ENCODE data around the gene VAV1. TPM values are rescaled to one million over a fixed set of nuclear protein-coding genes. Genes with fewer than 3 reads are reported as not detected.
A peak's percentile ranks its signal among the peaks of the same experiment; 100 is the strongest.
"Not testable (repeated sequence)": the region's sequence is repeated elsewhere in the genome, so short reads cannot be mapped to it uniquely, and the experiment has no call there.

VAV1 gene
- total RNA-seq, 1 experiment from 2014 or later = not detected

- no peak overlapping the region for H3K27ac ChIP-seq
- H3K9me3 ChIP-seq (replicated peaks) = no peaks in the 10 kb centered on the region
- H3K4me1 ChIP-seq (replicated peaks) = no peaks in the 10 kb centered on the region
- H3K36me3 ChIP-seq = no peaks in the 10 kb centered on the region
- DNase-seq (ENCODE audit: low read depth in 1 of 2, low spot score in 2 of 2) = no peak
- no peak overlapping the region for H3K4me3 ChIP-seq
- no peaks in the 10 kb centered on the region for H3K27me3 ChIP-seq (replicated peaks)
Observed at GRCh38 chr19:6853868-6854267, 81.4 kb downstream of the VAV1 start.

GRCh38 chr19:6854758-6855157 is 82.2 kb downstream of the VAV1 start:
- H3K4me3 ChIP-seq = no peak overlapping the region
- no peak overlapping the region for H3K27ac ChIP-seq
- no peaks in the 10 kb centered on the region for H3K4me1 ChIP-seq (replicated peaks)
- no peaks in the 10 kb centered on the region for H3K9me3 ChIP-seq (replicated peaks)
- H3K27me3 ChIP-seq (replicated peaks) = no peaks in the 10 kb centered on the region
- no peak for DNase-seq (ENCODE audit: low read depth in 1 of 2, low spot score in 2 of 2)
- H3K36me3 ChIP-seq = no peaks in the 10 kb centered on the region

GRCh38 chr19:6856749-6857372 is 84.4 kb downstream of the VAV1 start:
- Histone ChIP-seq H3K4me1 (replicated peaks) (no peaks in the 10 kb centered on the region), H3K4me3 (no peak overlapping the region), H3K27me3 (replicated peaks) (no peaks in the 10 kb centered on the region), H3K27ac (no peak overlapping the region), H3K9me3 (replicated peaks) (no peaks in the 10 kb centered on the region), H3K36me3 (no peaks in the 10 kb centered on the region)
- DNase-seq (ENCODE audit: low read depth in 1 of 2, low spot score in 2 of 2) = no peak

GRCh38 chr19:6861683-6862286 is 89.3 kb downstream of the VAV1 start:
- no peak for DNase-seq (ENCODE audit: low read depth in 1 of 2, low spot score in 2 of 2)
- Histone ChIP-seq H3K9me3 (replicated peaks) (peaks cover 3% of the 10 kb centered on the region; the same call in 1 of the 2 replicates), H3K27ac (no peak overlapping the region), H3K36me3 (no peaks in the 10 kb centered on the region), H3K4me3 (no peak overlapping the region), H3K27me3 (replicated peaks) (no peaks in the 10 kb centered on the region), H3K4me1 (replicated peaks) (no peaks in the 10 kb centered on the region)

GRCh38 chr19:6862673-6863078 is 90.2 kb downstream of the VAV1 start:
- no peak overlapping the region for H3K4me3 ChIP-seq

GRCh38 chr19:6864325-6864940 is 91.9 kb downstream of the VAV1 start:
- Histone ChIP-seq H3K4me3 (no peak overlapping the region), H3K27me3 (replicated peaks) (no peaks in the 10 kb centered on the region), H3K4me1 (replicated peaks) (no peaks in the 10 kb centered on the region), H3K27ac (no peak overlapping the region), H3K36me3 (no peaks in the 10 kb centered on the region), H3K9me3 (replicated peaks) (peaks cover 3% of the 10 kb centered on the region; the same call in 1 of the 2 replicates)
- no peak for DNase-seq (ENCODE audit: low read depth in 1 of 2, low spot score in 2 of 2)

More at GRCh38 chr19:6862673-6863078, 90.2 kb downstream of the VAV1 start:
- no peaks in the 10 kb centered on the region for H3K4me1 ChIP-seq (replicated peaks)
- H3K27me3 ChIP-seq (replicated peaks) = no peaks in the 10 kb centered on the region
- H3K9me3 ChIP-seq (replicated peaks) = peaks cover 3% of the 10 kb centered on the region; the same call in 1 of the 2 replicates
- DNase-seq (ENCODE audit: low read depth in 1 of 2, low spot score in 2 of 2) = peak; percentile 18 to 47
- H3K27ac ChIP-seq = no peak overlapping the region
- H3K36me3 ChIP-seq = no peaks in the 10 kb centered on the region

- Histone ChIP-seq H3K27me3 (replicated peaks) (no peaks in the 10 kb centered on the region), H3K9me3 (replicated peaks) (peaks cover 3% of the 10 kb centered on the region; the same call in 1 of the 2 replicates), H3K36me3 (no peaks in the 10 kb centered on the region), H3K27ac (no peak overlapping the region), H3K4me1 (replicated peaks) (no peaks in the 10 kb centered on the region), H3K4me3 (no peak overlapping the region)
- no peak for DNase-seq (ENCODE audit: low read depth in 1 of 2, low spot score in 2 of 2)
Observed at GRCh38 chr19:6865849-6866248, 93.3 kb downstream of the VAV1 start.

- Histone ChIP-seq H3K27me3 (replicated peaks) (no peaks in the 10 kb centered on the region), H3K36me3 (no peaks in the 10 kb centered on the region), H3K4me1 (replicated peaks) (no peaks in the 10 kb centered on the region), H3K4me3 (no peak overlapping the region), H3K9me3 (replicated peaks) (peaks cover 3% of the 10 kb centered on the region; the same call in 1 of the 2 replicates), H3K27ac (no peak overlapping the region)
- DNase-seq (ENCODE audit: low read depth in 1 of 2, low spot score in 2 of 2) = no peak
Observed at GRCh38 chr19:6866741-6867151, 94.2 kb downstream of the VAV1 start.

GRCh38 chr19:6868351-6868750 is 95.8 kb downstream of the VAV1 start:
- H3K4me1 ChIP-seq (replicated peaks) = no peaks in the 10 kb centered on the region

GRCh38 chr19:6869151-6869882 is 96.8 kb downstream of the VAV1 start:
- not testable (repeated sequence) for DNase-seq (ENCODE audit: low read depth in 1 of 2, low spot score in 2 of 2); H3K4me1 ChIP-seq (replicated peaks); H3K36me3 ChIP-seq; H3K27ac ChIP-seq; H3K27me3 ChIP-seq (replicated peaks); H3K9me3 ChIP-seq (replicated peaks); H3K4me3 ChIP-seq

More at GRCh38 chr19:6868351-6868750, 95.8 kb downstream of the VAV1 start:
- no peaks in the 10 kb centered on the region for H3K27me3 ChIP-seq (replicated peaks)
- H3K4me3 ChIP-seq = no peak overlapping the region
- H3K27ac ChIP-seq = no peak overlapping the region
- no peak for DNase-seq (ENCODE audit: low read depth in 1 of 2, low spot score in 2 of 2)
- no peaks in the 10 kb centered on the region for H3K36me3 ChIP-seq
- no peaks in the 10 kb centered on the region for H3K9me3 ChIP-seq (replicated peaks)

GRCh38 chr19:6873708-6874431 is 101.4 kb downstream of the VAV1 start:
- H3K36me3 ChIP-seq = no peaks in the 10 kb centered on the region
- H3K4me1 ChIP-seq (replicated peaks) = no peaks in the 10 kb centered on the region
- H3K9me3 ChIP-seq (replicated peaks) = 0 out of 2 replicates have a peak, but pooled peaks cover 3% of the 10 kb centered on the region
- H3K27ac ChIP-seq = no peak overlapping the region
- no peak overlapping the region for H3K4me3 ChIP-seq
- DNase-seq (ENCODE audit: low read depth in 1 of 2, low spot score in 2 of 2) = no peak
- H3K27me3 ChIP-seq (replicated peaks) = no peaks in the 10 kb centered on the region

- Histone ChIP-seq H3K27ac (no peak overlapping the region), H3K4me3 (no peak overlapping the region), H3K9me3 (replicated peaks) (0 out of 2 replicates have a peak, but pooled peaks cover 3% of the 10 kb centered on the region), H3K36me3 (no peaks in the 10 kb centered on the region), H3K4me1 (replicated peaks) (no peaks in the 10 kb centered on the region), H3K27me3 (replicated peaks) (no peaks in the 10 kb centered on the region)
- no peak for DNase-seq (ENCODE audit: low read depth in 1 of 2, low spot score in 2 of 2)
Observed at GRCh38 chr19:6875218-6875617, 102.7 kb downstream of the VAV1 start.

- Histone ChIP-seq H3K4me3 (no peak overlapping the region), H3K9me3 (replicated peaks) (0 out of 2 replicates have a peak, but pooled peaks cover 3% of the 10 kb centered on the region), H3K4me1 (replicated peaks) (no peaks in the 10 kb centered on the region), H3K27me3 (replicated peaks) (no peaks in the 10 kb centered on the region), H3K36me3 (no peaks in the 10 kb centered on the region), H3K27ac (no peak overlapping the region)
- no peak for DNase-seq (ENCODE audit: low read depth in 1 of 2, low spot score in 2 of 2)
Observed at GRCh38 chr19:6876748-6877147, 104.2 kb downstream of the VAV1 start.
